Heart right ventricle (tissue), 16 donors: ENCODE measurements around the gene PRAMEF20. TPM values are rescaled to one million over a fixed set of nuclear protein-coding genes. Genes with fewer than 3 reads are reported as not detected.
"Not testable (repeated sequence)": the region's sequence is repeated elsewhere in the genome, so short reads cannot be mapped to it uniquely, and the experiment has no call there.

Experiments used
- ATAC-seq, 8 donors: fragments of 200-7000 bp; cut with Tn5 transposase; one replicate each; pipeline ENCODE4 v1.9.1; 2020; ENCODE audit warnings: mild to moderate bottlenecking in 8 of 8, moderate library complexity in 8 of 8, moderate number of reproducible peaks in 1 of 8
- DNase-seq, 2 donors: peaks; one replicate each; pipeline ENCODE4 v3.0.0-alpha.2; 2020
- H3K27ac ChIP-seq, 10 donors: fragments of 200-600 bp; sonication (generic) in 2 of 10; one replicate each; pipeline versions ENCODE4 v1.5.0 to v1.8.0; 2020 to 2022; ENCODE audit warnings: mild to moderate bottlenecking in 3 of 10
- H3K27me3 ChIP-seq, 7 donors: fragments of 200-600 bp; one replicate each; pipeline ENCODE4 v1.8.0; 2021 to 2022; ENCODE audit warnings: mild to moderate bottlenecking in 2 of 7
- H3K36me3 ChIP-seq, 9 donors: fragments of 200-600 bp; sonication (generic) in 1 of 9; one replicate each; pipeline versions ENCODE4 v1.5.0 to v1.8.0; 2020 to 2022; ENCODE audit warnings: mild to moderate bottlenecking in 2 of 9
- H3K4me1 ChIP-seq, 9 donors: fragments of 200-600 bp; sonication (generic) in 1 of 9; one replicate each; pipeline versions ENCODE4 v1.5.0 to v1.8.0; 2020 to 2022; ENCODE audit warnings: mild to moderate bottlenecking in 4 of 9
- H3K4me3 ChIP-seq, 10 donors: fragments of 200-600 bp; sonication (generic) in 2 of 10; one replicate each; pipeline versions ENCODE4 v1.5.0 to v1.8.0; 2020 to 2022; ENCODE audit warnings: mild to moderate bottlenecking in 7 of 10, moderate library complexity in 2 of 10
- H3K9me3 ChIP-seq, 11 donors: fragments of 200-600 bp in 10 of 11; sonication (generic) in 2 of 11; one replicate each; pipeline versions ENCODE4 v1.5.0 to v1.8.0; 2013 to 2022; ENCODE audit warnings: mild to moderate bottlenecking in 2 of 11, control low read depth in 1 of 11, moderate library complexity in 1 of 11
- WGBS, 2 donors: extraction: QIAGEN DNeasy Blood & Tissue Kit; methylation state at CpG; one replicate each; pipeline ENCODE4 v1.1.7; 2013; ENCODE audit warnings: inconsistent platforms in 1 of 2; 5-methylcytosine and 5-hydroxymethylcytosine counted together
- intact Hi-C, 10 donors: fragments of 100-400 bp; cut with DNase I; formaldehyde crosslinking; loops; one replicate each; pipeline versions ENCODE4 v1.11.1 to v1.14.2; 2022
- polyA plus RNA-seq, 2 donors: library from polyadenylated mRNA; stranded (reverse); fragments of 200-250 nt; gene quantifications; one replicate each; pipeline ENCODE4 v1.2.3, GENCODE V29; 2013
- total RNA-seq, 10 donors: library from RNA; stranded (reverse); fragmentation: NEBNext Ultra II Directional in 3 of 10; extraction: Animal tissue kit (Norgen Biotek cat#: 25700) in 3 of 10; gene quantifications; one replicate each; pipeline versions ENCODE4 v1.2.1 to v1.2.4, GENCODE V29; 2021 to 2023
- TF ChIP-seq, protein P1 (sequence below), 9 donors: fragments of 200-600 bp; sonication (generic) in 2 of 9; IDR thresholded peaks; one replicate each; pipeline versions ENCODE4 v1.5.0 to v1.8.0; 2021 to 2022; ENCODE audit warnings: antibody characterized with exemption in 9 of 9, mild to moderate bottlenecking in 5 of 9, moderate library complexity in 1 of 9
- donor health status: Arrhythmogenic right ventricular cardiomyopathy.
- donor health status: ischemic (EF 13 %, LVEDD 7.1; RV severe dilation, severe dysfunction).
- donor health status: healthy with polysubstance abuse.
- donor health status: DM: no; HTN: yes; CAD: no.
- donor health status: DM: no; HTN: no; CAD: no.
- donor health status: ischemic (EF 25% LVEDD 6.9; RV normal size, moderate dysfunction).
- donor health status: ischemic (EF 25% LVEDD 5.7; RV mildly dilated, moderate dysfunction).
- donor health status: healthy.
- donor health status: DM: yes; HTN: yes; CAD: no.
- donor health status: Ischemic cardiomyopathy.
- donor health status: ischemic (EF 35%, LVEDD 5.7; RV mildly dilated, moderate dysfunction).
- donor health status: nonischemic (EF 11% LVEDD 7.7; RV severe dilation, severe dysfunction).
- donor health status: DM: yes; HTN: yes; CAD: no.
- donor health status: PGD.
- donor health status: ischemic (EF 29% LVEDD 5.4; RV normal size, mild dysfunction).
- donor health status: nonischemic (EF 23%, LVEDD 6.1; RV moderate dilation, normal function).

PRAMEF20 gene
- total and polyA plus RNA-seq, 12 donors, result not detected

DNA sequence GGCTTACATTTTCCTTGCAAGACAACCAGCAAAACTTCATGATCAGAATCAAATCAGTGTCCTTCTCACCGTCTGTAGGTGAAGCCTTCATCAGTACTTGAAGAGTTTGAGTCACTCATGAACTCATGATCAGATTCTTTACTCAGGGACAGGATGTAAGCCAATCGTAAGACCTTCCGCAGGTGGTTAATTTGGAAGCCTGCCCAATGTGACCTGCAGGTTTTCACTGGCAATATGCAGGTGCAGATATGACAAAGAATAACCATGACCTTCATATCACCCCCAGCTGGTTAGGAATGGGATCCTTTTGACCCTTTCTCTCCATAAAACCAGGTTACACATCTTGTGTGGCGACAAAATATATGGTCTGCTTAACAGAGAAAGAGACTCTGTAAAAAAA is 2.4 kb upstream of the PRAMEF20 start:
- no peak for DNase-seq
- Histone ChIP-seq H3K27ac (no peak overlapping the region), H3K27me3 (peaks cover 0 to 8% (median 0%) of the 10 kb centered on the region in 7 donors), H3K9me3 (peaks cover 0 to 13% (median 0%) of the 10 kb centered on the region in 11 donors), H3K4me3 (no peak overlapping the region), H3K36me3 (no peaks in the 10 kb centered on the region), H3K4me1 (no peaks in the 10 kb centered on the region)
- TF ChIP-seq, protein P1, sequence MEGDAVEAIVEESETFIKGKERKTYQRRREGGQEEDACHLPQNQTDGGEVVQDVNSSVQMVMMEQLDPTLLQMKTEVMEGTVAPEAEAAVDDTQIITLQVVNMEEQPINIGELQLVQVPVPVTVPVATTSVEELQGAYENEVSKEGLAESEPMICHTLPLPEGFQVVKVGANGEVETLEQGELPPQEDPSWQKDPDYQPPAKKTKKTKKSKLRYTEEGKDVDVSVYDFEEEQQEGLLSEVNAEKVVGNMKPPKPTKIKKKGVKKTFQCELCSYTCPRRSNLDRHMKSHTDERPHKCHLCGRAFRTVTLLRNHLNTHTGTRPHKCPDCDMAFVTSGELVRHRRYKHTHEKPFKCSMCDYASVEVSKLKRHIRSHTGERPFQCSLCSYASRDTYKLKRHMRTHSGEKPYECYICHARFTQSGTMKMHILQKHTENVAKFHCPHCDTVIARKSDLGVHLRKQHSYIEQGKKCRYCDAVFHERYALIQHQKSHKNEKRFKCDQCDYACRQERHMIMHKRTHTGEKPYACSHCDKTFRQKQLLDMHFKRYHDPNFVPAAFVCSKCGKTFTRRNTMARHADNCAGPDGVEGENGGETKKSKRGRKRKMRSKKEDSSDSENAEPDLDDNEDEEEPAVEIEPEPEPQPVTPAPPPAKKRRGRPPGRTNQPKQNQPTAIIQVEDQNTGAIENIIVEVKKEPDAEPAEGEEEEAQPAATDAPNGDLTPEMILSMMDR (IDR thresholded peaks at IDR 0.05), result no peak
- ATAC-seq, result no peak
- intact Hi-C loops, result no loop called here
- WGBS, 2 donors, result 72 to 81% methylated on average over 4 of the region's 4 CpGs

DNA sequence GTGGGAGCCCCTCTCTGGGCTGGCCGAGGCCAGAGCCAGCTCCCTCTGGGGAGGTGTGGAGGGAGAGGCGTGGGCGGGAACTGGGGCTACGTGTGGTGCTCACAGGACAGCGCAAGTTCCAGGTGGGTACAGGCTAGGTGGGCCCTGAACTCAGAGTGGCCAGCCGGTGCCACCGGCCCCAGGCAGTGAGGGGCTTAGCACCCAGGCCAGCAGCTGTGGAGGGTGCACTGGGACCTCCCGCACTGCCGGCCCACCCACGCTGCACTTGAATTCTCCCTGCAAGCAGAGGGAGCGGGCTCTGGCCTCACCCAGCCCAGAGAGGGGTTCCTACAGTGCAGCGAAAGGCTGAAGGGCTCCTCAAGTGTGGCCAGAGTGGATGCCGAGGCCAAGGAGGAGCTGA is 20.2 kb downstream of the PRAMEF20 start:
- 91 to 93% methylated on average over 13 of the region's 13 CpGs for WGBS, 2 donors
- Histone ChIP-seq H3K27me3 (peaks cover 0 to 8% (median 0%) of the 10 kb centered on the region in 7 donors), H3K4me1 (peaks cover 0 to 4% (median 0%) of the 10 kb centered on the region in 9 donors), H3K4me3 (no peak overlapping the region), H3K36me3 (no peaks in the 10 kb centered on the region), H3K9me3 (peaks cover 0 to 9% (median 0%) of the 10 kb centered on the region in 11 donors), H3K27ac (no peak overlapping the region)
- no peak for ATAC-seq
- intact Hi-C loops, result no loop called here
- DNase-seq, result no peak
- TF ChIP-seq, protein P1 (IDR thresholded peaks at IDR 0.05), result no peak

- DNase-seq (no peak), ATAC-seq (no peak)
- no peak overlapping the region for H3K4me3 ChIP-seq
- intact Hi-C loops, result no loop called here
- H3K27me3 ChIP-seq, result peaks cover 0 to 13% (median 4%) of the 10 kb centered on the region in 7 donors
- WGBS, 2 donors, result 60 to 67% methylated on average over 3 of the region's 3 CpGs
- H3K36me3 ChIP-seq, result no peaks in the 10 kb centered on the region
- H3K9me3 ChIP-seq, result peaks cover 0 to 9% (median 0%) of the 10 kb centered on the region in 11 donors
- H3K4me1 ChIP-seq, result peaks cover 0 to 4% (median 0%) of the 10 kb centered on the region in 9 donors
- H3K27ac ChIP-seq, result no peak overlapping the region
- TF ChIP-seq, protein P1 (IDR thresholded peaks at IDR 0.05), result no peak
These were observed 22.0 kb downstream of the PRAMEF20 start for GRCh38 chr1:13432251-13432650.

DNA sequence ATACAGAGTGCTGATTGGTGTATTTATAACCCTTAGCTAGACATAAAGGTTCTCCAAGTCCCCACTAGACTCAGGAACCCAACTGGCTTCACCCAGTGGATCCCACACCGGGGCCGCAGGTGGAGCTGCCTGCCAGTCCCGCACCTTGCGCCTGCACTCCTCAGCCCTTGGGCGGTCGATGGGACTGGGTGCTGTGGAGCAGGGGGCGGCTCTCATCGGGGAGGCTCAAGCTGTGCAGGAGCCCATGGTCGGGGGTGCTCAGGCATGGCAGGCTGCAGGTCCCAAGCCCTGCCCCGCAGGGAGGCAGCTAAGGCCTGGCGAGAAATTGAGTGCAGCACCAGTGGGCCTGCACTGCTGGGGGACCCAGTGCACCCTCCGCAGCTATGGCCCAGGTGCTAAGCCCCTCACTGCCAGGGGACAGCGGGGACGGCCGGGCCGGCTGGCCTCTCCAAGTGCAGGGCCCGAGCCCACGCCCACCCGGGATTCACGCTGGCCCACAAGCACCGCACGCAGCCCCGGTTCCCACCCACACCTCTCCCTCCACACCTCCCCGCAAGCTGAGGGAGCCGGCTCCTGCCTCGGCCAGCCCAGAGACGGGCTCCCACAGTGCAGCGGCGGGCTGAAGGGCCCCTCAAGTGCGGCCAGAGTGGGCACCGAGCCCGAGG is 23.6 kb downstream of the PRAMEF20 start:
- DNase-seq, H3K36me3 ChIP-seq, H3K9me3 ChIP-seq, intact Hi-C loops, H3K27me3 ChIP-seq, ATAC-seq, H3K4me3 ChIP-seq, H3K4me1 ChIP-seq, H3K27ac ChIP-seq: not testable (repeated sequence)
- 92 to 95% methylated on average over 28 to 32 of the region's 32 CpGs for WGBS, 2 donors

- no peak overlapping the region for H3K27ac ChIP-seq
- WGBS, 2 donors, result 52 to 61% methylated on average over 3 of the region's 3 CpGs
- ATAC-seq, result no peak
- DNase-seq, result no peak
- H3K4me1 ChIP-seq, result peaks cover 0 to 4% (median 0%) of the 10 kb centered on the region in 9 donors
- intact Hi-C loops, result no loop called here
- H3K27me3 ChIP-seq, result peaks cover 0 to 6% (median 0%) of the 10 kb centered on the region in 7 donors
- H3K9me3 ChIP-seq, result peaks cover 0 to 2% (median 0%) of the 10 kb centered on the region in 11 donors
- no peaks in the 10 kb centered on the region for H3K36me3 ChIP-seq
- no peak overlapping the region for H3K4me3 ChIP-seq
- TF ChIP-seq, protein P1 (IDR thresholded peaks at IDR 0.05), result no peak
These were observed 25.2 kb downstream of the PRAMEF20 start for GRCh38 chr1:13435458-13435857.

GRCh38 chr1:13439104-13439783 is 29.0 kb downstream of the PRAMEF20 start:
- DNase-seq, H3K4me1 ChIP-seq, H3K36me3 ChIP-seq, H3K27me3 ChIP-seq, intact Hi-C loops, H3K4me3 ChIP-seq, H3K9me3 ChIP-seq, H3K27ac ChIP-seq, ATAC-seq: not testable (repeated sequence)
- 85 to 94% methylated on average over 43 to 49 of the region's 49 CpGs for WGBS, 2 donors
